IPS-20b (cell line): ENCODE data around the gene NLRP14.
A peak's percentile ranks its signal among the peaks of the same experiment; 100 is the strongest.

ENCODE experiments used
- H3K27ac ChIP-seq: one replicate; pipeline ENCODE4 v1.5.1; 2013; ENCODE audit warnings: low read length
- H3K27me3 ChIP-seq: 2 replicates; pipeline ENCODE4 v1.6.1; 2013; ENCODE audit warnings: mild to moderate bottlenecking, low read length, inconsistent platforms; ENCODE audit not compliant: insufficient read depth
- H3K36me3 ChIP-seq: 2 replicates; pipeline ENCODE4 v1.6.1; 2013; ENCODE audit warnings: low read depth, mild to moderate bottlenecking, inconsistent platforms, low read length, moderate library complexity; ENCODE audit not compliant: insufficient read depth
- H3K4me1 ChIP-seq: 2 replicates; pipeline ENCODE4 v1.6.1; 2013; ENCODE audit warnings: mild to moderate bottlenecking, control low read depth, inconsistent platforms, low read length, moderate library complexity; ENCODE audit not compliant: insufficient read depth
- H3K4me3 ChIP-seq: 2 replicates; pipeline ENCODE4 v1.5.1; 2013; ENCODE audit warnings: mild to moderate bottlenecking, low read length, inconsistent platforms
- H3K9ac ChIP-seq: 2 replicates; pipeline ENCODE4 v1.6.1; 2013; ENCODE audit warnings: low read depth, mild to moderate bottlenecking, inconsistent platforms, low read length, moderate library complexity
- H3K9me3 ChIP-seq: 2 replicates; pipeline ENCODE4 v1.6.1; 2013; ENCODE audit warnings: mild to moderate bottlenecking, low read depth, low read length, inconsistent platforms; ENCODE audit not compliant: insufficient read depth

Gene NLRP14

GRCh38 chr11:7016011-7016410 lies 4.3 kb upstream of the NLRP14 start:
- Histone ChIP-seq H3K27me3 (peaks cover 5% of the 10 kb centered on the region), H3K4me1 (no peaks in the 10 kb centered on the region; the same call in 1 of the 2 replicates), H3K9me3 (no peaks in the 10 kb centered on the region), H3K27ac (no peak overlapping the region), H3K9ac (no peak overlapping the region), H3K4me3 (no peak overlapping the region), H3K36me3 (no peaks in the 10 kb centered on the region)

GRCh38 chr11:7019500-7020182 lies 638 bp upstream of the NLRP14 start:
- no peaks in the 10 kb centered on the region; the same call in 1 of the 2 replicates for H3K4me1 ChIP-seq
- peak overlapping the region; percentile 87; the same call in 1 of the 2 replicates for H3K9ac ChIP-seq
- H3K27me3 ChIP-seq = peaks cover 9% of the 10 kb centered on the region
- no peaks in the 10 kb centered on the region for H3K9me3 ChIP-seq
- no peak overlapping the region for H3K27ac ChIP-seq
- H3K36me3 ChIP-seq = no peaks in the 10 kb centered on the region
- H3K4me3 ChIP-seq = peak overlapping the region; percentile 98

- Histone ChIP-seq H3K4me1 (no peaks in the 10 kb centered on the region; the same call in 1 of the 2 replicates), H3K27ac (no peak overlapping the region), H3K4me3 (no peak overlapping the region), H3K36me3 (no peaks in the 10 kb centered on the region), H3K27me3 (peaks cover 9% of the 10 kb centered on the region), H3K9ac (no peak overlapping the region), H3K9me3 (no peaks in the 10 kb centered on the region)
Observed at GRCh38 chr11:7021318-7021717, 1.0 kb downstream of the NLRP14 start.

GRCh38 chr11:7028141-7028540 lies 7.9 kb downstream of the NLRP14 start:
- Histone ChIP-seq H3K36me3 (no peaks in the 10 kb centered on the region), H3K9ac (no peak overlapping the region), H3K4me1 (no peaks in the 10 kb centered on the region), H3K27ac (no peak overlapping the region), H3K27me3 (peaks cover 4% of the 10 kb centered on the region; the same call in 1 of the 2 replicates), H3K9me3 (no peaks in the 10 kb centered on the region), H3K4me3 (no peak overlapping the region)

- peaks cover 4% of the 10 kb centered on the region; the same call in 1 of the 2 replicates for H3K27me3 ChIP-seq
- H3K4me1 ChIP-seq = no peaks in the 10 kb centered on the region
- no peak overlapping the region for H3K27ac ChIP-seq
- no peak overlapping the region for H3K9ac ChIP-seq
- H3K36me3 ChIP-seq = no peaks in the 10 kb centered on the region
- H3K4me3 ChIP-seq = no peak overlapping the region
- no peaks in the 10 kb centered on the region for H3K9me3 ChIP-seq
Observed at GRCh38 chr11:7030836-7031235, 10.6 kb downstream of the NLRP14 start.

GRCh38 chr11:7031471-7031871 lies 11.2 kb downstream of the NLRP14 start:
- H3K4me1 ChIP-seq = no peaks in the 10 kb centered on the region
- no peak overlapping the region for H3K4me3 ChIP-seq
- no peak overlapping the region for H3K9ac ChIP-seq
- H3K27ac ChIP-seq = no peak overlapping the region
- peaks cover 4% of the 10 kb centered on the region; the same call in 1 of the 2 replicates for H3K27me3 ChIP-seq
- no peaks in the 10 kb centered on the region for H3K9me3 ChIP-seq
- H3K36me3 ChIP-seq = no peaks in the 10 kb centered on the region

GRCh38 chr11:7032692-7033091 lies 12.4 kb downstream of the NLRP14 start:
- H3K36me3 ChIP-seq = no peaks in the 10 kb centered on the region
- H3K4me1 ChIP-seq = no peaks in the 10 kb centered on the region
- H3K27me3 ChIP-seq = peaks cover 4% of the 10 kb centered on the region; the same call in 1 of the 2 replicates
- H3K9me3 ChIP-seq = no peaks in the 10 kb centered on the region
- H3K9ac ChIP-seq = no peak overlapping the region
- no peak overlapping the region for H3K4me3 ChIP-seq
- no peak overlapping the region for H3K27ac ChIP-seq

- Histone ChIP-seq H3K27me3 (peaks cover 4% of the 10 kb centered on the region; the same call in 1 of the 2 replicates), H3K4me3 (no peak overlapping the region), H3K36me3 (no peaks in the 10 kb centered on the region), H3K27ac (no peak overlapping the region), H3K9me3 (no peaks in the 10 kb centered on the region), H3K9ac (no peak overlapping the region), H3K4me1 (no peaks in the 10 kb centered on the region)
Observed at GRCh38 chr11:7034019-7034418, 13.7 kb downstream of the NLRP14 start.

- Histone ChIP-seq H3K9me3 (no peaks in the 10 kb centered on the region), H3K4me1 (no peaks in the 10 kb centered on the region), H3K9ac (no peak overlapping the region), H3K27me3 (no peaks in the 10 kb centered on the region), H3K4me3 (no peak overlapping the region), H3K36me3 (no peaks in the 10 kb centered on the region), H3K27ac (no peak overlapping the region)
Observed at GRCh38 chr11:7046474-7047175, 26.3 kb downstream of the NLRP14 start.

GRCh38 chr11:7050191-7050590 lies 29.9 kb downstream of the NLRP14 start:
- Histone ChIP-seq H3K27ac (no peak overlapping the region), H3K4me3 (no peak overlapping the region), H3K4me1 (no peaks in the 10 kb centered on the region), H3K9me3 (no peaks in the 10 kb centered on the region), H3K9ac (no peak overlapping the region), H3K27me3 (no peaks in the 10 kb centered on the region), H3K36me3 (no peaks in the 10 kb centered on the region)

GRCh38 chr11:7056828-7057513 lies 36.7 kb downstream of the NLRP14 start:
- H3K9me3 ChIP-seq = no peaks in the 10 kb centered on the region
- H3K36me3 ChIP-seq = no peaks in the 10 kb centered on the region

More at GRCh38 chr11:7056828-7057513, 36.7 kb downstream of the NLRP14 start:
- H3K27me3 ChIP-seq = no peaks in the 10 kb centered on the region
- no peak overlapping the region for H3K27ac ChIP-seq
- no peak overlapping the region for H3K4me3 ChIP-seq
- H3K4me1 ChIP-seq = no peaks in the 10 kb centered on the region
- no peak overlapping the region for H3K9ac ChIP-seq
